ENCODE results near the gene OR6C70. TPM values are rescaled to one million over a fixed set of nuclear protein-coding genes. Genes with fewer than 3 reads are reported as not detected.
"Not testable (repeated sequence)": the region's sequence is repeated elsewhere in the genome, so short reads cannot be mapped to it uniquely, and the experiment has no call there.

OR6C70 gene
- under 1 TPM in 1 of 8 experiments, not detected in 7; 0.33 TPM for total RNA-seq

DNA sequence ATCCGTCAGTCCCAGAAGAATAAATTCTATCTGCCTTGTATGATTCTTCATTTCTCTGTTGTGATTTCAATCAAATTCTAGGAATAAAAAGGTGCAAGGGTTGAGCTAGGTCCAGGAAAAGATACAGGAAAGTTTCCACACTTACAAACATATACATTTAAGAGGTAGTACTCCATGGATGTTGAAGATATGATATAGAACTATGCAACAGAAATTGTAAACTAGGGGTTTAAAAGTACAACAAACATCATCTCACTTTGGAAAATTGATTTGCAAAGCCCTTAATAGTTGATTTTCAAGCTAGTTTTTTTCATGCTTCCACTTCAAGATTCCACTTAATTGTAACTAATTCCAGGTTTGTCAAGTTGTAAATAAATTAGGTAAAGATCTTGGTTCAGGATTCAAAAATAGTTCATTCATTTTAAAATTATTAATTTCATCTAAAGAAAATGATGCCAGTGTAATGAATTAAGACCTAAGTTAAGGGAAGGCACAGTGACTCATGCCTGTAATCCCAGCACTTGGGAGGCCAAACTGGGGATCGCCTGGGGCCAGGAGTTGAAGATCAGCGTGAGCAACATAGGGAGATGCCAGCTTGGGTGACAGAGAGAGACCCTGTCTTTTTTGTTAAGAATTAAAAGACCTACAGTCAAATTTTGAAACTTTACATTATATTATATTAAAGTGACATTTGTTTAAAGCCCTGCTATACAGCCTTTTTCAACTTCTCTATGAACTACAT is at the start of gene OR6C70:
TSS of gene OR6C70 (minus strand) at position 51 of the 742 bp plus-strand sequence. CDS start at position 51, 0 bp downstream.
- 0 to 100% (median 54%) methylated on average over 1 to 3 of the region's 3 CpGs; no CpG with 5 or more reads in 2 of the 10 experiments for WGBS, 10 experiments
- ATAC-seq (replicated peaks in 6 of 8), result peak in 1 of 8 experiments; percentile 92
- Histone ChIP-seq H3K4me1 (replicated peaks in 1 of 2) (no peaks in the 10 kb centered on the region), H3K4me3 (no peak within 1 kb of the TSS), H3K27ac (no peak within 1 kb of the TSS)
- in situ Hi-C loops (cut with MboI; ENCODE audit: low pct_unique_long_range_greater_than_20kb in 2 of 9, low sequenced_read_pairs in 9 of 9, unreplicated experiment in 9 of 9), result no loop called here

DNA sequence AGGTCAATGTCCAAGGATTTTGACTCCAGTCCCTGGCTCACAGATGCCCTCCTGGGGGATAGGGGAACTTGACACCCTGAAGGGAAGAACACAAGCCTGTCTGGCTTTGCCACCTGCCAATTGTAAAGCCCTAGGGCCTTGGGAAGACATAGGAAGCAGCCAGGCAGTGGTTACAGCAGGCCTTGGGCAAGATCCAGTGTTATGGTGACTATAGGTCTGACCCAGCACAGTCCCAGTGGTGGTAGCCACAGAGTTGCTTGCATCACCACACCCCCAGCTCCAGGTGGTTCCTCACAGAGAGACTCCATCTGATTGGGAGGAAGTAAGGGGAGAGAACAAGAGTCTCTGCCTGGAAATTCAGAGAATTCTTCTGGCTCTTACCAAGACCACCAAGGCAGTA is 46.5 kb upstream of the OR6C70 start:
- H3K4me3 ChIP-seq, result no peak overlapping the region
- no peak for ATAC-seq (replicated peaks in 6 of 8)
- in situ Hi-C loops (cut with MboI; ENCODE audit: low pct_unique_long_range_greater_than_20kb in 2 of 9, low sequenced_read_pairs in 9 of 9, unreplicated experiment in 9 of 9), result no loop called here
- H3K27ac ChIP-seq, result no peak overlapping the region
- no peaks in the 10 kb centered on the region for H3K4me1 ChIP-seq (replicated peaks in 1 of 2)

DNA sequence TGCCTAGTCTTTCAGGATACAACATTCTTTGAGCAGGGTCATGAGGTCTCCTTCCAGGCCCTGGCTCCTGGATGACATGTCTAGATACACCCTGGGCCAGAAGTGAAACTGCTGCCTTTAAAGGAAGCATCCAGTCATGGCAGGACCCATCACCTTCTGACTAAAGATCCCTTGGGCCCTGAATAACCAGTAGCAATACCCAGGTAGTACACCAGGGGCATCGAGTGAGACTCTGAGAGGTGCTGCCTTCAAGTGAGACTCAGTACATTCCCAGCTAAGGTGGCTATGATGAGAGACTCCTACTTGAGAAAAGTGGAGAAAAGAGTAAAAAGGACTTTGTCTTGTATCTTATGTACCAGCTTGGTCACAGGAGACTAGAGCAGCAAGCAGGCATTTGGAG is 45.8 kb upstream of the OR6C70 start:
- in situ Hi-C loops (cut with MboI; ENCODE audit: low pct_unique_long_range_greater_than_20kb in 2 of 9, low sequenced_read_pairs in 9 of 9, unreplicated experiment in 9 of 9), result no loop called here
- no peak overlapping the region for H3K27ac ChIP-seq
- 0 to 86% (median 30%) methylated on average over 1 of the region's 1 CpG; no CpG with 5 or more reads in 6 of the 10 experiments for WGBS, 10 experiments
- ATAC-seq (replicated peaks in 6 of 8), result no peak
- H3K4me1 ChIP-seq (replicated peaks in 1 of 2), result no peaks in the 10 kb centered on the region
- no peak overlapping the region for H3K4me3 ChIP-seq

DNA sequence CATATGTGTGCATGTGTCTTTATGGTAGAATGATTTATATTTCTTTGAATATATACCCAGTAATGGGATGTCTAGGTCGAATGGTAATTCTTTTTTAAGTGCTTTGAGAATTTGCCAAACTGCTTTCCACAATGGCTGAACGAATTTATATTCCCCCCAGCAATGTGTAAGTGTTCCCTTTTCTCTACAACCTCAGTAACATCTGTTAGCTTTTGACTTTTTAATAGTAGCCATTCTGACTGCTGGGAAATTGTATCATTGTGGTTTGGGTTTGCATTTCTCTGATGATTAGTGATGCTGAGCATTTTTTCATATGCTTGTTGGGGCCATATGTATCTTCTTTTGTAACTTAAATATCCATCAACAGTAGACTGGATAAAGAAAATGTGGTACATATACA is 31.7 kb upstream of the OR6C70 start:
- H3K4me3 ChIP-seq, result no peak overlapping the region
- WGBS, 10 experiments, result 0 to 66% (median 40%) methylated on average over 1 to 2 of the region's 2 CpGs; no CpG with 5 or more reads in 1 of the 10 experiments
- no peak overlapping the region for H3K27ac ChIP-seq
- in situ Hi-C loops (cut with MboI; ENCODE audit: low pct_unique_long_range_greater_than_20kb in 2 of 9, low sequenced_read_pairs in 9 of 9, unreplicated experiment in 9 of 9), result no loop called here
- ATAC-seq (replicated peaks in 6 of 8), result peak in 1 of 8 experiments; percentile 72
- H3K4me1 ChIP-seq (replicated peaks in 1 of 2), result no peaks in the 10 kb centered on the region

DNA sequence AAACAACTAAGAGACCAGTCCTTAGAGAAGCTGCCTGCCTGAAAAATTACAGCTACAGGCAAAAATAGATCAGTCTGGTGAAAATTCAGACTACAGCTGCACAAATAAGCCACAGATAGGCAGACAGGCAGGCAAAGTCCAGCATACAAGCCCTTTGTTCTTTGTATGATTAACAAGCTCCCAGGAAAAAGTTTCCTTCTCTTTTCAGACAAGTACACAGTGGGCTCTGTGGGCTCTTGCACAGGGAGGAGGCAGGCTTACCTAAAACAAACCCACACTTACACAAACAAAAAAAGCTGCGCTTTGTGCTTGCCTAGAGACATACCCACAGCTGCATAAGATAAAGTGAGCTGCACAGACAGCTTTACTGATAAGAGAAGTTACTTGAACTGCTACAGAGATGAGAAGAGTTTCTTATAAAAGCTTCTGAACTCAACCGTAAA is 29.9 kb upstream of the OR6C70 start:
- Histone ChIP-seq H3K27ac (no peak overlapping the region), H3K4me3 (no peak overlapping the region), H3K4me1 (replicated peaks in 1 of 2) (no peaks in the 10 kb centered on the region)
- in situ Hi-C loops (cut with MboI; ENCODE audit: low pct_unique_long_range_greater_than_20kb in 2 of 9, low sequenced_read_pairs in 9 of 9, unreplicated experiment in 9 of 9), result no loop called here
- peak in 6 of 8 experiments; percentile 23 to 85 (median 55) for ATAC-seq (replicated peaks in 6 of 8)
- WGBS, 10 experiments, result 0 to 71% (median 15%) methylated on average over 1 to 2 of the region's 2 CpGs; no CpG with 5 or more reads in 2 of the 10 experiments

DNA sequence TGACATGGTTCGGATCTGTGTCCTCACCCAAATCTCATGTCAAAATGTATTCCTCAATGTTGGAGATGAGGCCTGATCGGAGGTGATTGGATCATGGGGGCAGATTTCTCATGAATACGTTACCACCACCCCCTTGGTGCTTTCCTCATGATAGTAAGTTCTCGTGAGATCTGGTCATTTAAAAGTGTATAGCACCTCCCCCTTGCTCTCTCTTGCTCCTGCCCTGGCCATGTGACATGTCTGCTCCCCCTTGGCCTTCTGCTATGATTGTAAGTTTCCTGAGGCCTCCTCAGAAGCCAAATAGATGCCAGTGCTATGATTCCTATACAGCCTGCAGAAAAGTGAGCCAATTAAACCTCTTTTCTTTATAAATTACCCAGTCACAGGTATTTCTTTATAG is 29.3 kb upstream of the OR6C70 start:
- no peak for ATAC-seq (replicated peaks in 6 of 8)
- no peak overlapping the region for H3K27ac ChIP-seq
- in situ Hi-C loops (cut with MboI; ENCODE audit: low pct_unique_long_range_greater_than_20kb in 2 of 9, low sequenced_read_pairs in 9 of 9, unreplicated experiment in 9 of 9), result no loop called here
- no peaks in the 10 kb centered on the region for H3K4me1 ChIP-seq (replicated peaks in 1 of 2)
- no peak overlapping the region for H3K4me3 ChIP-seq
- WGBS, 10 experiments, result 0 to 100% (median 90%) methylated on average over 1 to 4 of the region's 4 CpGs; no CpG with 5 or more reads in 4 of the 10 experiments

DNA sequence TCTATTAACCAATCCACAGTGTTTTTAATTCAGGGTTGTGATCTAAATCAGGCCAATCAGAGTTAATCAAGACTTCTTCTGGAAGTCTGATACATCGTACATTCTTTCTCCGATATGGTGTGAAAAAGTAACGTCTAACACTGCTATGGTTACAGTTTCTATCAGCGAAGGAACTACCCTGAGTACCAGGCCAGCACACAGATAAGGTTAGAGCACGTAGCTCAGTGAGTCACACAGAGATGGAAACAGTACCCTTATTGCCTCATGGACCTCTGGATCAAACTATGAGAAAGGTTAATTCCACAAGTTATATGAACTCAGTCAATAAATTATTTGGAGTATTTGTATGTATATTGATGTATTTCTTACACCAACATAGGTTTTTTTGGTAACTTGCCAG is 25.6 kb upstream of the OR6C70 start:
- in situ Hi-C loops (cut with MboI; ENCODE audit: low pct_unique_long_range_greater_than_20kb in 2 of 9, low sequenced_read_pairs in 9 of 9, unreplicated experiment in 9 of 9), result no loop called here
- no peak overlapping the region for H3K27ac ChIP-seq
- WGBS, 10 experiments, result 10 to 92% (median 69%) methylated on average over 1 to 5 of the region's 5 CpGs; no CpG with 5 or more reads in 2 of the 10 experiments
- no peak for ATAC-seq (replicated peaks in 6 of 8)
- H3K4me3 ChIP-seq, result no peak overlapping the region
- H3K4me1 ChIP-seq (replicated peaks in 1 of 2), result no peaks in the 10 kb centered on the region

DNA sequence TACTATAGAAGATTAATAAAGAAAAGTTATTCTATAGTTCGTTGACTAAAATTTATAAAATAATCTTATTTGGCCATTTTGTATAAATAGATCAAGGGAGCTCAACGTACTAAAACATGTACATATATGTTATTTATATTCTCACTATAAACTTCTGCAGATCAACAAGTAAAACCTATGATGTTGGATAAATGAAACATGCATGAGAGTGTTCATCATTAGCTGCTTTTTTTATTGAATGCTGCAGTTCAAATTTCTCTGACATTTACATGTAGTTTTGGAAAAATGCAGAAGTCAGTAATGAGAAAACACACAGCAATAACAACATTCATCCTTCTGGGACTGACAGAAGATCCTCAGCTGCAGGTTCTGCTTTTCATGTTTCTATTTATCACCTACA is 22.1 kb upstream of the OR6C70 start, which contains the start of gene OR6C68:
TSS of gene OR6C68 (plus strand) at position 301 of the 400 bp plus-strand sequence. CDS start at position 301, 0 bp downstream.
- no peak for ATAC-seq (replicated peaks in 6 of 8)
- WGBS, 10 experiments, result 0 to 91% (median 70%) methylated on average over 1 to 2 of the region's 2 CpGs
- no peak within 1 kb of the TSS for H3K27ac ChIP-seq
- no peaks in the 10 kb centered on the region for H3K4me1 ChIP-seq (replicated peaks in 1 of 2)
- in situ Hi-C loops (cut with MboI; ENCODE audit: low pct_unique_long_range_greater_than_20kb in 2 of 9, low sequenced_read_pairs in 9 of 9, unreplicated experiment in 9 of 9), result no loop called here
- no peak within 1 kb of the TSS for H3K4me3 ChIP-seq

DNA sequence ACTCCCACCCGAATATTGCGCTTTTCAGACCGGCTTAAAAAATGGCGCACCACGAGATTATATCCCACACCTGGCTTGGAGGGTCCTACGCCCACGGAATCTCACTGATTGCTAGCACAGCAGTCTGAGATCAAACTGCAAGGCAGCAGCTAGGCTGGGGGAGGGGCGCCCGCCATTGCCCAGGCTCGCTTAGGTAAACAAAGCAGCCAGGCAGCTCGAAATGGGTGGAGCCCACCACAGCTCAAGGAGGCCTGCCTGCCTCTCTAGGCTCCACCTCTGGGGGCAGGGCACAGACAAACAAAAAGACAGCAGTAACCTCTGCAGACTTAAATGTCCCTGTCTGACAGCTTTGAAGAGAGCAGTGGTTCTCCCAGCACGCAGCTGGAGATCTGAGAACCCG is 14.3 kb upstream of the OR6C70 start:
- H3K27ac ChIP-seq; in situ Hi-C loops (cut with MboI; ENCODE audit: low pct_unique_long_range_greater_than_20kb in 2 of 9, low sequenced_read_pairs in 9 of 9, unreplicated experiment in 9 of 9); H3K4me1 ChIP-seq (replicated peaks in 1 of 2); ATAC-seq (replicated peaks in 6 of 8); H3K4me3 ChIP-seq: not testable (repeated sequence)
- no CpG with 5 or more reads among the region's 13 CpGs for WGBS, 10 experiments

DNA sequence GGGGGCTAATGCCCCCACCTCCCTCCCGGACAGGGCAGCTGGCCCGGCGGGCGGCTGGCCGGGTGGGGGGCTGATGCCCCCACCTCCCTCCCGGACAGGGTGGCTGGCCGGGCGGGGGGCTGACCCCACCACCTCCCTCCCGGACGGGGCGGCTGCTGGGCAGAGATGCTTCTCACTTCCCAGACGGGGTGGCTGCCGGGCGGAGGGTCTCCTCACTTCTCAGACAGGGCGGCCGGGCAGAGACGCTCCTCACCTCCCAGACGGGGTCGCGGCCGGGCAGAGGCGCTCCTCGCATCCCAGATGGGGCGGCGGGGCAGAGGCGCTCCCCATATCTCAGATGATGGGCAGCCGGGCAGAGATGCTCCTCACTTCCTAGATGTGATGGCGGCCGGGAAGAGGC is 9.2 kb upstream of the OR6C70 start:
- H3K27ac ChIP-seq; H3K4me3 ChIP-seq; in situ Hi-C loops (cut with MboI; ENCODE audit: low pct_unique_long_range_greater_than_20kb in 2 of 9, low sequenced_read_pairs in 9 of 9, unreplicated experiment in 9 of 9); H3K4me1 ChIP-seq (replicated peaks in 1 of 2); ATAC-seq (replicated peaks in 6 of 8): not testable (repeated sequence)
- WGBS, 10 experiments, result no CpG with 5 or more reads among the region's 29 CpGs

DNA sequence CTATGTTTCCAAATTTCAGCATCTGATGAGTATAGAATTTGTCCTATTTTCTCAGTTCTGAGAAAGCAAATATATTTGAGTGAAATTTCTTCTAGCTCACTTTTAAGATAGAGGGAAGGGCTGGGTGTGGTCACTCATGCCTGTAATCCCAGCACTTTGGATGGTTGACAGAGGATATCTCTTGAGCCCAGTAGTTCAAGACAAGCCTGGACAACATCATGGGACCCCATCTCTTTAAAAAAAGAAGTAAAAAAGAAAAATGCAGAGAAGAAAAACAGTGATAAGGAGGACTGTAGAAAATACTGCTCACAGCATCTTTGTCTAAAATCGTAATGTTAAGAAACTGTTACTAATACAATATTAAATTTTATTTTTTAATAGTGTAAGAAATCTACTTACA is 2.3 kb upstream of the OR6C70 start:
- in situ Hi-C loops (cut with MboI; ENCODE audit: low pct_unique_long_range_greater_than_20kb in 2 of 9, low sequenced_read_pairs in 9 of 9, unreplicated experiment in 9 of 9), result no loop called here
- 10 to 100% (median 82%) methylated on average over 1 of the region's 1 CpG for WGBS, 10 experiments
- Histone ChIP-seq H3K27ac (no peak overlapping the region), H3K4me1 (replicated peaks in 1 of 2) (no peaks in the 10 kb centered on the region), H3K4me3 (no peak overlapping the region)
- no peak for ATAC-seq (replicated peaks in 6 of 8)

DNA sequence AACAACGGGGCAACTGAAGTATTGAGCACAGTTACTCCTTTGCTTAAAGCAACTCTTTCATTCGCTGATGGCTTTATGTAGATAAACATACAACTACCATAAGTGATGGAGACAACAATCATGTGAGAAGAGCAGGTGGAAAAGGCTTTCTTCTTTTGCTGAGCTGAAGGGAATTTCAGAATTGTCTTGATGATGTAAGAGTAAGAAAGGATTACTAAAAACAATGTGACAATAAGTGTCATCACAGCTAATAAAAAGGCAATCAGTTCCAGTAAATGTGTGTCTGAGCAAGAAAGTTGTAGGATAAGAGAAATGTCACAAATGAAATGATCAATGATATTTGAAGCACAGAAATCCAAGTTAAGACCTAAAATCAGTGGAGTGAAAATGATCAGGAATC is 647 bp downstream of the OR6C70 start:
- Histone ChIP-seq H3K4me1 (replicated peaks in 1 of 2) (no peaks in the 10 kb centered on the region), H3K4me3 (no peak overlapping the region), H3K27ac (no peak overlapping the region)
- 0 to 100% (median 68%) methylated on average over 1 to 2 of the region's 2 CpGs for WGBS, 10 experiments
- in situ Hi-C loops (cut with MboI; ENCODE audit: low pct_unique_long_range_greater_than_20kb in 2 of 9, low sequenced_read_pairs in 9 of 9, unreplicated experiment in 9 of 9), result no loop called here
- no peak for ATAC-seq (replicated peaks in 6 of 8)

DNA sequence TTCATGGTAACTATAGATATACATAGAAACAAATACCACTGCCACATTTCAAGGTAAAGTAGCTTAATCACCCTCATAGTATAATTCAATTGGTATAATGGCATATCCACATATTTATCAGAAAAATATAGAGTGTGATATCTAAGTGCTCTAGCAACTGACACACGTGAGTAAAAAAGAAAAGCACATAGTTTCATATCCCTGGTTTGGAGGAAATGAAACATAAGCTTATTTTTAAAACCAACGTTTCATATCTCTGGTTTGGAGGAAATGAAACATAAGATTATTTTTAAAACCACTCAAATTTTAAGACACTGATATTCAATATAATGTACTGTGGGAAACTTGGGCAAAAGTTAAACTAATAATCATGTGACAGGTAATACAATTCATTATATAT is 2.1 kb downstream of the OR6C70 start:
- no peak overlapping the region for H3K27ac ChIP-seq
- WGBS, 10 experiments, result 0 to 100% (median 43%) methylated on average over 1 to 2 of the region's 2 CpGs; no CpG with 5 or more reads in 2 of the 10 experiments
- H3K4me1 ChIP-seq (replicated peaks in 1 of 2), result no peaks in the 10 kb centered on the region
- no peak for ATAC-seq (replicated peaks in 6 of 8)
- H3K4me3 ChIP-seq, result no peak overlapping the region
- in situ Hi-C loops (cut with MboI; ENCODE audit: low pct_unique_long_range_greater_than_20kb in 2 of 9, low sequenced_read_pairs in 9 of 9, unreplicated experiment in 9 of 9), result no loop called here

DNA sequence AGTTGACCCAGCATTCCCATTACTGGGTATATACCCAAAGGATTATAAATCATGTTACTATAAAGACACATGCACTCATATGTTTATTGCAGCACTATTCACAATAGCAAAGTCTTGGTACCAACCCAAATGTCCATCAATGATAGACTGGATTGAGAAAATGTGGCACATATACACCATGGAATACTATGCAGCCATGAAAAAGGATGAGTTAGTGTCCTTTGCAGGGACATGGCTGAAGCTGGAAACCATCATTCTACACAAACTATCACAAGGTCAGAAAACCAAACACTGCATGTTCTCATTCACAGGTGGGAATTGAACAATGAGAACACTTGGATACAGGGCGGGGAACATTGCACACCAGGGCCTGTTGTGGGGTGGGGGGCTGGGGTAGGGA is 5.0 kb downstream of the OR6C70 start:
- H3K4me1 ChIP-seq (replicated peaks in 1 of 2); H3K4me3 ChIP-seq; in situ Hi-C loops (cut with MboI; ENCODE audit: low pct_unique_long_range_greater_than_20kb in 2 of 9, low sequenced_read_pairs in 9 of 9, unreplicated experiment in 9 of 9); ATAC-seq (replicated peaks in 6 of 8); H3K27ac ChIP-seq: not testable (repeated sequence)
- 80% methylated on average over 1 of the region's 1 CpG; no CpG with 5 or more reads in 9 of the 10 experiments for WGBS, 10 experiments

All from motor neuron (in vitro differentiated cells).